HL-60/S4 treated with phorbol 12-myristate 13-acetate at 8.2 ng/mL for 4 days and 3 days (cell line): Measurements from ENCODE around the gene BTN1A1.

Source experiments
- in situ Hi-C: fragments of 300-500 bp; cut with MboI; formaldehyde crosslinking; loops from 2 replicates; pipeline ENCODE4 v1.15.0; 2022; ENCODE audit warnings: low sequenced_read_pairs

BTN1A1 gene

GRCh38 chr6:26534681-26535465, 34.8 kb downstream of the BTN1A1 start:
- in situ Hi-C loops: loop anchor here (25.0 kb wide), 1 partner anchor 348 kb away; a partner anchor contains a TSS

DNA sequence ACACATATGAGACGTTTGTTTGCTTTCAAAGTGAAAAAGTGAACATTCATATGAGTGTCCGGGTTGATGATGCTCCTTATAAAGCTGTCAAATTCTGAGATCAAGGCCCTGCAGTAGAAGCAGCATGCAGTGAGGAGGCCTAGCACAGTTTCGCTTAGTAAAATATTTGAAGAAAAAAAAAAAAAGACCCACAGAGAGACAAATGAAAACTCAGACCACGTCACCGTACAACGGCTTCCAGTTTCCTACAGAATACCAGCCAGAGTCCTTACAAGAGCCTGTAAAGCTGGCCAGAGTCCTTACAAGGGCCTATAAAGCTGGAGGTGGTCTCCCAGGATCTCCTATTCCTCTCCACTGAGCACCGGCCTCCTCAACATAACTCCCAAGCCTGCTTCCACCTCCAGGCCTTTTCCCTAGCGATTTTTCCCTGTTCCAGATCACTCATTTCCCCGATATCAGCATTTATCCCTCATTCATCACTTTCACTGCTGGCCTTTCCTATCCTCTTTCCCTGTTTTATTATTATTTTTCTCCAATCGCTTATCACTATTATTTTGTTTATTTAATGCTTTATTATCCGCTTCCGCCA, 36.6 kb downstream of the BTN1A1 start:
- in situ Hi-C loops: loop anchor here (25.0 kb wide), 1 partner anchor 349 kb away; a partner anchor contains a TSS

DNA sequence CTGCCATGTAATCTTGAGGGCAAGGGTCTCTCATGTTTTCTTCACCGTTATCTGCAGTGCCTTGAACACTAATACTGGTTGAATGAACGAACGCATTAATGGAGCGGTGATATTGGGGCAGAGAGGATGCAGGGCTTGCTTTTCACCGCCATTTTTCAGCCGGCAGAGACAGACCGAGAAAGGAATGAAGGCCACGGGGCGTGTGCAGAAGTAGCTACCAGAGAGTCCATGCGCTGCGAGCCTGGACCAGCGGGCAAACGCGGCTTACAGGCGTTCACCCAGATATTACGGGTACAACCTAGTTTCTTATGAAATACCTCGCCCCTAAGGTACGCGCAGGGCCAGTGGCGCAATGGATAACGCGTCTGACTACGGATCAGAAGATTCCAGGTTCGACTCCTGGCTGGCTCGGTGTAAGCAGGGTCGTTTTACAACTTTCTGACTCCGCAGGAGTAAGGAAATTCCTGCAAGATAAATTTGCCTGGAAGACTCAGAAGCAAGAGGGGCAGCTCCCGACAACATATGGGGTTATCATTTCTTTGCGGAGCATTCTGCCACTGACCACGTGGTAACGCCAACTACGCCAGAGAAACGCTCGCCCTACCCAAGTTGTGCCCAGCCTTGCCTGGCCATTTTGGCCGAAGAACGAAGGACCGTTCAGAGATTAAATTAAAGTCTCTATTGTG, 37.2 kb downstream of the BTN1A1 start:
- in situ Hi-C loops: loop anchor here (25.0 kb wide), 1 partner anchor 350 kb away; a partner anchor contains a TSS

DNA sequence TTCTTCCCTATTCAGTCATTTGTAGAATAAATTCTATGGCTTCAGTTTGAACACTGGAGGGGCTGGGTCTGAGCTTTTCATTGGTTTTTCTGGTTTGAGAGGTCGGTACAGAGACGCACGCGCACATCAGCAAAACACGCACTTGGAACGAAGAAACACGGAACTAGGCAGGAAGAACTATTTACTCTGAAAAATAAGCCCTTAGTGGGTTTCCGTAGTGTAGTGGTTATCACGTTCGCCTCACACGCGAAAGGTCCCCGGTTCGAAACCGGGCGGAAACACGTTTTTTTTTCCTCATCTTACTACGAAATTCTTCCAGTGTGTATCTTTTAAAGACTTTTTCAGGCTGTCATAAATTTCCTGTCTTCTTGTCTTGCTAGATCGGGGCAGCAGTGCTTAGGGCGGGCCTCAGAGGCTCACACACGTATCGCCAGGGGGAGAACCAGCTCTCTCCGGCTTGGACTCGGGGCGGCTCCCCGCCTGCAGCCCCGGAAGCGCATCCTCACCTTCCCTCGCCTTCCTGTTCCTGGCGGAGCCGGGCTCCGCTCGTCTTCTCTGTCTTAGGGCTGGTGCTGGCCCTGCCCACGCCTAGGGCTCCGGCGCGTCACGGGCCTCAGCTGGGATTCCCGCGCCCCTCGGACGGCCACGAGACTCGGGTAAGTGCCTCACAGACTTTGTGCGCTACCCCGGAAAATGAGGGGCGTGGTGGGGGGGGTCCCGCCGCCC, 37.9 kb downstream of the BTN1A1 start, which contains the start of gene HMGN4:
Gene HMGN4 (plus strand): TSS at position 521 of the 726 bp plus-strand sequence. CDS start 6,841 bp downstream, outside the sequence.
- in situ Hi-C loops: loop anchor here (25.0 kb wide), 1 partner anchor 351 kb away; a partner anchor contains a TSS

GRCh38 chr6:26538572-26538902, 38.4 kb downstream of the BTN1A1 start:
- in situ Hi-C loops: loop anchor here (25.0 kb wide), 1 partner anchor 351 kb away; a partner anchor contains a TSS

- in situ Hi-C loops: loop anchor here (25.0 kb wide), 1 partner anchor 352 kb away; a partner anchor contains a TSS
These were observed 39.0 kb downstream of the BTN1A1 start for GRCh38 chr6:26539071-26539615.

- in situ Hi-C loops: loop anchor here (25.0 kb wide), 1 partner anchor 354 kb away; a partner anchor contains a TSS
These were observed 41.5 kb downstream of the BTN1A1 start for GRCh38 chr6:26541579-26541978.

- in situ Hi-C loops: loop anchor here (25.0 kb wide), 1 partner anchor 357 kb away; a partner anchor contains a TSS
These were observed 43.9 kb downstream of the BTN1A1 start for GRCh38 chr6:26543953-26544352.

GRCh38 chr6:26544473-26544872, 44.4 kb downstream of the BTN1A1 start:
- in situ Hi-C loops: loop anchor here (25.0 kb wide), 1 partner anchor 357 kb away; a partner anchor contains a TSS

DNA sequence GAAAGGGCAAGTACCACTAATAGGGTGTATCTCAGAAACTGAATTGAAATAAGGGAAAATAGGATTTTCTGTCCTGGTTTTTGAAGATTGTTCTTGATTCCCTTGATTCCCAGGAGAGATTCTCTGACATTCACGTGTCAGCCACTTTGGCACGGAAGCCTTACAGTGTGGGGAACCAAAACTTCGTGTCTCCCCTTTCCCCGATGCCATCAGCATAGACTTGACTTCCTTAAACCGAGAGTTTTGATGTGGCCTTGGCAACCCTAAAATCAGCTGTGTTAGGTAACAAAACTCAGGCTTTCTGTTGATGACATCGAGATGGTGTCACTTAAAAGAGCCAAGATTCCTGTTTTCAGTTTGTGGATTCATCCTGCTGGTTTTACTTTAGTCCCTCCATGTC, 45.5 kb downstream of the BTN1A1 start:
- in situ Hi-C loops: loop anchor here (25.0 kb wide), 1 partner anchor 358 kb away; a partner anchor contains a TSS

GRCh38 chr6:26547363-26547762, 47.3 kb downstream of the BTN1A1 start:
- in situ Hi-C loops: loop anchor here (25.0 kb wide), 1 partner anchor 360 kb away; a partner anchor contains a TSS

GRCh38 chr6:26550250-26550993, 50.3 kb downstream of the BTN1A1 start:
- in situ Hi-C loops: no loop called here

GRCh38 chr6:26552205-26552604, 52.1 kb downstream of the BTN1A1 start:
- in situ Hi-C loops: no loop called here

DNA sequence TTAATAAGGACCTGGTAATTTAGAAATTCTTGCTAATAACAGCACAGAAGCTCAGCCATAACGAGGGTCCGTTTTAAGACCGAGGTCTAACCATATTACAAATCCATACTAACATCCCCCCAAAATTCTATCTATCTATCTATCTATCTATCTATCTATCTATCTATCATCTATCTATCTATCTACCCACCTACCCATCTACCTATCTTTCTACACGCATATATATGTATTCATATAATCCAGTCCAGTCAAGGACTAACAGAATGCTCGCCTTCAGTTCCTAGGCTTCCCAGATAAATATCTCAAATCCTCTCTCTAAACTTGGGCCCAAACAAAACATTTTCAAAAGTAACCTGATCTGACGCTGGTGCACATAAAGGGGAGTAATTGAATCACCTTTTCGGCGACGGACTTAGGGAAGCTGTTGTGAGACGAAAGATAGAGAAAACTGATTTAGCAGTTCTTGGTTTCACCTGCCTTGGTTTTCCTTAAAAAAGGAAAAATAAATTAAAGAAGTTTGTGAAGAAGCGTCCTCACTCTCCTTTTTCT, 52.6 kb downstream of the BTN1A1 start:
- in situ Hi-C loops: no loop called here

DNA sequence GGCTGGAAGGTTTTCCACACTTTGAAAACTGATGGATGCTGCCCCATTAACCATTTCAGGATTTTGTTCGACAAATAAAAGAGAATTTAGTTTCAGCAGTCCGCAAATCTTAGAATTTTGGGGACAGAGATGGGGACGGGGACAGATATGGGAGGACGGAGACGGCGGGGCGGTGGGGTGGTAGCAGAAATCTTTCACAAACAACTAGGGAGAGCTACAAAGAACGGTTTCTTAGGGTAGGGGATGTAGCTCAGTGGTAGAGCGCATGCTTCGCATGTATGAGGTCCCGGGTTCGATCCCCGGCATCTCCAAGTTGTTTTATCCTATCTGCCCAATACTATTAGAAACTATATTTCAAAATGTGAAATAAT, 53.1 kb downstream of the BTN1A1 start:
- in situ Hi-C loops: no loop called here

GRCh38 chr6:26553635-26554446, 53.7 kb downstream of the BTN1A1 start:
- in situ Hi-C loops: no loop called here

DNA sequence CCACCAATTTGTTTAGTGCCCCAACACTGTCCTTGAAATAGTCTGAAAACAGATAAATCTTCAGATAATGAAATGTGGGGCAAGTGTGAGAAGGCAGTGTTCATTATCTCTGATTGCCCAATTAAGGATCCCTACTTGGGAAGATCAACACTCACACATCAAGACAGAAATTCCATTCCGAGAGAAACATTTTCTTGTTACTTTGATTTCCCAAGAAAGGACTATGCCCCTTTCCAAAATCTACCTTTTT, 54.3 kb downstream of the BTN1A1 start:
- in situ Hi-C loops: no loop called here

DNA sequence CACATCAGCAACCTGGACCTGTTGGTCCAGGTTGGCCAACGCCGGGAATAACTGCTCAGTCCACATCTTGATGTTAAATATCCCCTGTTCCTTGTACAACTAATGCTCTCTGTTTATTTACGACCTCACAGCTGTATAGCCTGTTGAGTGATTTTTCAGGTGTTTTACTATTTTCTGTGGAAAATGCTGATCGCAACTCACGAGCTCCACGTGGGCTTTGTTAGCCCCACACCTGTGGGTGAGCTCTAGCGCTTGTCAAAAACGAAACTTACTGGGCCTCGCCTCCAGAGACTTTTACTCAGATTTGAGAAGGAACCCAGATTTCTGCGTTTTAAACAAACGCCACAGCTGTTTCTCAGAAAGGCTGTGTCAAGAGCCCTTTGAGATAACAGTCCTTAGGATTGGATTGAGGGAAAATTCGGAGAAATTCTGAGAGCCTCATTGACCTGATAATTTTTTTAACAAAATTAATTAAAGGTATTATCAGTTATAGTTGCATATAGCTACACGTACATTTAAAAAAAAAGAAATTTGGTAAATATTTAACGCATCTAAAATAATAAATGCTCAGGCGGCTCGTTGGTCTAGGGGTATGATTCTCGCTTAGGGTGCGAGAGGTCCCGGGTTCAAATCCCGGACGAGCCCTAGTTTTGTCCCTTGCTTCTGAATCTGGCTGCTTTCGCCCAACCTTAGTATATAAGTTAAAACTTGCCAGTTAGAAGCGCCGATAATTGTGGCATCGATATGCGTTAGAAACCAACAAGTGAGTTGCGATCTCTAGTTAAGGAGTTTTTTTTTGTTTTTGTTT, 54.8 kb downstream of the BTN1A1 start:
- in situ Hi-C loops: no loop called here
